ENCODE results near the gene NCKAP5.
"Not testable (repeated sequence)": the region's sequence is repeated elsewhere in the genome, so short reads cannot be mapped to it uniquely, and the experiment has no call there.

Gene NCKAP5

DNA sequence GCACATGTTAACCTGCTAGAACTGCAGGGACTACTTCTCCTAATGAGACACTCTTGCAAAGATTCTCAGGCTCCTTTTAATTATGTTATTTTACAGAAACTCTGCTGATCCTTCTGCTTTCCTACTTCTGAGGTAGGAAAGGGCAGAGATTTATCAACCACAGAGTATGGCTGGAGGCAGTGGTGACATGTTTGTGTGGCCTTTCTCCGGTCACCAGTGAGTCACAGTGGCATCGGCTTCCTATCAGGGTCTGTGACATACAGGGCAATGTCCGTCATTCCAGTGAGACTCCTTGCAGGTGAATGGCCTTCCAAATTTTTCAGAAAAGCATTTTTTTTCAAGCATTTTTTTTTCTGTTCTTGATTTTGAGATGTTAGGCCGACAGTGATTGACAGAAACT is 717.6 kb downstream of the NCKAP5 start:
- no peak for DNase-seq

DNA sequence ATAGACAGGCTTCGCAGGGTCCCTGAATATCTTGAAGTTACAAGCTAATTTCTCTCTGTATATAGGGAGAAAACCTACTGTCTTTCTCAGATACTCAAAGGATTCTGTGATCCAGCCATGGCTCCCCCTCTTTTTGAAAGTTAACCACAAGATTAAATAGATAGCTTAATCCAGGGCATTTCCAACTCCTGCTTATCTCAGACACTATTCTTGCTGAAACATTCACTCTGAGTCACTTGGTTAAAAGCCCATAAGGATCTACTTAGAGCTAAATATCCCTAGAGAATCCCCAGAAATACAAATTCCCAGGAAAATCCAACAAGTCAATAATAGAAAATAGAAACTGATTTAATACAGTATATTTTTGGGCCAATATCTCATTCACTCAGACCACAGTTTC is 719.1 kb downstream of the NCKAP5 start:
- DNase-seq, result no peak

DNA sequence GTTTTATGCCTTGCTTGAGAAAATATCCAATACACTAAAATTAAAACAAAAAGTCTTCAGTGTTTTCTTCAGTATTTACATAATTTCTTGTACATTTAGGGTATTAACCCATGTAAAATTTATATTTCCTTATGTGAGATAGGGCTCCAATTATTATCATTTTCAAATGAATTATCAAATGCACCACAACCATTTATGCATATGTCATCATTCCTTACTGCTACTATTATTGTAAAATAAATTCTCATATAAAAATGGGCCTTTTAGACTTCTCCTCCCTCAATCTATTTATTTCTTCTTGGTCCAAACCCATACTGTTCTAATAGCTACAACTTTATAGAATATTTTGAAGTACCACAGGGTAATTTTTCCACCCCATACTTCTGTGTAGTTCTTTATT is 722.9 kb downstream of the NCKAP5 start:
- no peak for DNase-seq

DNA sequence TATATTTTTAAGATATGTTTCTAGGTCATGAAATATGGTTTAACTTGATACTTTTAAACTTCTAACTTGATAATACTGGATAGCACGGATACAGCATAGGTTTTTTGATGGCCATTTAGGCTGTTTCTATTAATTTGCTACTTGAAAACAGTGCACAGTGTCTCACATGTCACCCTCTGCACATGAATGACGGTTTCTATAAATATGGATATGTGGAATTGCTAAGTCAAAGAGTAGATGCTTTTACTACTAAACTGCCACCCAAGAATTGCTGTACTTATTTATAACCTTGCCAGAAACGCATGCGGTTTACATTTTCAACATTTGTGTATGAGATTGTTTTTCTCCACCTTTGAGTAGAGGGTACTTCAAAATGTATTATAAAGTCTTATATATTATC is 723.7 kb downstream of the NCKAP5 start:
- no peak for DNase-seq

DNA sequence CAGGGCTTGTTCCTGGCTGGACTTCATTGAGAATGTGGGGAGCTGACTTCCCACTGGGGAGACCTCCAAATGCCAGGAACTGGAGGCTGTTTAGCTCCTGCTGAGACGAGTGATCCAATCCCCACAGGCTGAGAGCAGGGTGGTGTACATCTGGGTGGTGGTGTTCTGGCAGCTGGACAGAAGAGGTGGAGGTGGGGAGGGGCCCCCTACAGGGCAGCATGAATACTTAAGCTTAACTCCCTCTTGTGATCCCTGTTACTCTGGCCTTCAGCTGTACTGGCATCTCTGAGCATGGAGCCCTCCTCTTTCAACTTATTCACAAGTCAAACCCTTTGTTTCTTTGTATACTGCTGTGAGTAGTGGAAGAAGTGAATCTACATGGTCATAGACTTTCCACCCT is 730.5 kb downstream of the NCKAP5 start:
- DNase-seq, result no peak

DNA sequence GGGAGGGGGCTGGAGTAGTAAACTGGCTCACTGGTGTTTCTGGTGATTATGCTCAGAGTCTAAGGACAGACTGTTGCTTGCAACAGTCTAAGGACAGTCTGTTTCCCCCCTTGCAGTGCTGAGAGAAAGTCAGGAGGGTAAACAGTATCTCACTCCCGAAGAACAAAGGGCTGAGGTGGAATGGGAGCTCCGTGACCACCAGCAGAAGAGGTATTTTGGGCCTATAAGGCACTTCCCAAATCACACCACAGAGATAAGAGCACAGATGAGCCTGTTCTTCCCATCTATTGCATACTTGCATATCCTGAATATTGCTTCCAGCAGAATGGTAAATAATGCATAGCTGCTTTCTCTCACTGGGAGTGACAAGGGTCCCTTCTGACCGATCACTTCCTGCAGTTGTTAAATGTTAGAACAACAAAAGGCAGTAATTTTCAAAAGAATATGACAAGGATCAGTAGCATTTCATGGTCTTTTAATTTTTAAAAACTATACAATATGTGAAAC is 737.9 kb downstream of the NCKAP5 start:
- DNase-seq, result no peak

DNA sequence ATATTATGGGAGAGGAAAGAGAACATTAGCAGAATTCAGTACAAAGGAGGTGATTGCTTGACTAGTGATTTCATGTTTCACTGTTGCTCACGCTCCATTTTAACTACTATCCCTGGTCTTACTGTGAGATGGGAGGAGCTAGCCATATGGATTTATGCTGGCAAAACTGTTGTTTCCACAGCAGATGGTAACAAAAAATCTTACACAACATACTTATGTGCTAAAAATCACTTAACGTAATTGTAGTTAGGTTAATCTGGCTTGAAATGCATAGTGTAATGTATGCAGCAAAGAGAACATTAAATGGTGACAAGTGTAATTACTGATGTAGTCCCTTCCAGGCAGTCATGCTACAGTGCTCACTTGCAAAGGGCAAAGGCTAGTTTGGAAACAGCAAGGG is 742.7 kb downstream of the NCKAP5 start:
- no peak for DNase-seq

DNA sequence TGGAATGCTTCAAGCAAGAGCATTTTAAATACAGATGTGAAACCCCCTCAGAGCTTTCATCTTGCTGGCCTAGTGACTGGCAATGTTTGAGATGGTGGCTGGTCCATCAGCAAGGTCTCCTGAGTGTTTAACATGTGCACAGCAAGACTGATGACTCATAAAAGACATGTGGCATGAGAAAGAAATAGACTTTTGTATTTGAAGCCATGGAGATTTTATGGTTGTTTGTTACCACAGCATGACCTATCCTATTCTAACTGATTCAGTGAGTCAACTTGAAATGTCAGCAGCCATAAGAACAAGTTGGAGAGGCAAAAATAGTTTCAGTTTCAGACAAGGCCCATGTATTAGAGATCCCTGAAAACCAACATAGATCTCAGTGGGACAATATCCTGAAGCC is 743.5 kb downstream of the NCKAP5 start:
- no peak for DNase-seq

DNA sequence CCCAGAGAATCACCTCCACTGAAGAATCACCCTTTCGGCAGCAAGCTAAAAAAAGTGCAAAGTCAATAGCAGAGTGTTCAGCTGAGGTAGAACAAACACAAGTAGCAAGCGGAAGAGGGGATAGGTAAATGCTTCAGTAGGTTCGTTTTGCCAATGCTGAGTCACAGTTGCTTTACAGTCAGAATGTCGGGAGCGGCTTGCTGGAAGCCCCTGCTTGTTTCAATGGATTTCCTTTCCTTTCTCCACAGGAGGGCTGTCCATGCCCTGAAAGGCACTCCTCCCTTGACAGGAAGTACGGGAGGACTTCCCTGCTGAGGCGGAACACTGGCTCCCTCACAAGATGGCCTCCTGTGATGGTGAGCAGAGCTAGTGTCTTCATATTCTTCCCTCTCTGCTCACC is 752.0 kb downstream of the NCKAP5 start:
- DNase-seq, result no peak

DNA sequence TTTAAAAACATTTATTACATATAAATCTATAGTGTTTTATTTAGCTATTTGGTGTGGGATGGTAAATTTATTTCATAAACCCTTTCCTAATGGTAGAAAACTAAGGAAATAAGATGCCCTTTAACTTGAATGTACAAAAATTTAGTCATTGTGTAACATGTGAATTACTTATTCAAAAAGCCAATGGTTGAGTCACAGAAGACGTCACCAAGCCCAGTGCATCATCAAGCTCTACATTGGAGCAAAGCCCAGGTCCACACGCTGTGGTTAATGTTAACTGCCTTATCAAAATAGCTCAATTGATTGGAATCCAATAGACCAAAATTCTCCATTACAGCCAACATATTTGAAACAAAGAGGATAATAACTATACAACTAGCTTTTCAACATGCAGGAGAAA is 752.7 kb downstream of the NCKAP5 start:
- DNase-seq, result no peak

DNA sequence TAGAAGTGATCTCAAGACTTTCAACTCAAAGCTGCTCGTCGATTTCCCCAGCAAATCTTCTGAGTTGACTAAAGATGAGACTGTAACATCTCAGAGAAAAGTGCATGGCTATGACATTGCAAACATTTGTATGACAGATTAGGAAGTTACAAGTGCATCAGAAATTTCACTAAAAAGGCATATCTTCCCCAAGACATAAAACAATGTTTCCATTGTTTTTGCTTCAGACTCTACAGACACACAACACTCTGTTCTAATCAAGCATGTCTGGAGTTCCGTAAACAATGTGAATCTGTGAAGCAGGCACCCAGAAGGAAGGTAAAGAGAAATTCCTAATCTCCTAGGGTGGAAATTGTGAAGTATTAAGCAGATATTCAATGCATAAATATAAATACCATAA is 753.6 kb downstream of the NCKAP5 start:
- no peak for DNase-seq

DNA sequence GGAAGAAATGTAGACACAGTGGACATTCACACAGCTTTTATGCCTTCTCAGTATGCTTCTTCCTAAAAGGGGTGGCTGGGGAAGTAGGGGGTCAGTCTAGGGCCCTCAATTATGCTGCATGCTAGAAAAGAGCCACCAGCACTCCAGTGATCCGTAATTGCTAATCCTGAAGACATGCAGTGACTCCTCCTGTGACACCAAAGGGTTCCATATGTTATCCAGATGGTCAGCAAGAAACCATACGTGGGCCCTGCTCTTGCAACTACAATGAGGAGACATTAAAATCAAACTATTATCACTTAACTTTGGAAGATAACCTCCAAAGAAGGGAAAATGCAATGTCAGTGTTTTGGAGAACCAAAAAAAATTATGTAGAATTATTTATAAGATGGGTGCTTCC is 754.8 kb downstream of the NCKAP5 start:
- no peak for DNase-seq

DNA sequence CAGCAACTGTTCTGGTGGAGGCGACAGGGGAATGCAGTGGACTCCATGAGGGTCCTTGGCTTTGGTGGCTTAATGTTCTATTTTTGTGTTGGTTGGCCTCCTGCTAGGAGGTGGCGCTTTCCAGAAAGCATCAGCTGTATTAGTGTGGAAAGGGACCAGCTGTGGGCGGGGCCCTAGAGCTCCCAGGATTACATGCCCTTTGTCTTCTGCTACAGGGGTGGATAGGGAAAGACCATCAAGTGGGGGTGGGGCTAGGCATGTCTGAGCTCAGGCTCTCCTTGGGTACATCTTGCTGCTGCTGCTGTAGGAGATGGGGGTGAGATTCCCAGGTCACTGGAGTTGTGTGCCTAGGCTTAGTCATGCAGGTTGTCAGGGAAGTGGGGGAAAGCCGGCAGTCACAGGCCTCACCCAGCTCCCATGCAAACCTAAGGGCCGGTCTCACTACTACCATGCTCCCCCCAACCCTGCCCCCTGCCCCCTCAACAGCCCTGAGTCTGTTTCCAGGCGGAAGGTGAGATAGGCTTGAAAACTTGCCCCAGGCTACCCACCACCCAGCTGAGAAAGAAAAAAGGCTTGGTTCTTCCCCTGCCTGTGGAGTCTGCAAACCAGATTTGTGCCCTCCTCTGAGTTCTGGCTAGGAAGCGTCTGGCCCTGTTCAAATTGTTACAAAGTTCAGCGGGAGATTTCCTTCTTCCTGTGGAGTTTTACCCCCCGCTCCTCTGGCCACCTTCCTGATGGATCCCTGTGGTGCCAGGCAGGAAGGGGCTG is 756.9 kb downstream of the NCKAP5 start:
- no peak for DNase-seq

DNA sequence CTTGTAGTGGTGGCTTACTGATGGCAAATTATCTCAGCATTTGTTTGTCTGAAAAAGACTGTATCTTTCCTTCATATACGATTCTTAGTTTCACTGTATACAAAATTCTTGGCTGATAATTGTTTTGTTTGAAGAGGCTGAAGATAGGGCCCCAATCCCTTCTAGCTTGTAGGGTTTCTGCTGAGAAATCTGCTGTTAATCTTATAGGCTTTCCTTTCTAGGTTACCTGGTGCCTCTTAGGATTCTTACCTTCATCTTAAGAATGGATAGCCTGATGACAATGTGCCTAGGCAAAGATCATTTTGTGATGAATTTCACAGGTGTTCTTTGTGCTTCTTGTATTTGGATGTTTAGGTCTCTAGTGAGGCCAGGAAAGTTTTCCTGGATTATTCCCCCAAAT is 758.3 kb downstream of the NCKAP5 start:
- DNase-seq, result not testable (repeated sequence)

DNA sequence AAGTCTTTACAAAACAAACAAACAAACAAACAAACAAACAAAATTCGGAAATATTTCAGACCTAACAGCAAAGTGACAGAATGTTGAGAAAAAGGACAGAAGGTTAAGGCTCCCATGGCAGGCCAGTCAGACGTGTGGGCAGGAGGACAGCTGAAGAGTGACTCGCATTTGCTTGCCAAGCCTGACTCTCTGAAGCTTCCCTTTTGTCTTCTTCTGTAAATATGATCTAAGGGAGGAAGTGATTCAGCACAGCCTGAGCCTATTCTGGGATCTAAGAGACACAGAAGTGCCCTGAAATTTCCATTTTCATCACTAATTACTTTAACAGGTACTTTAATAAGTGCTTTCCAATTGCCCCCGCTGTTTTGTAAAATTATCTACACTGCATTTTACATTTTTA is 764.2 kb downstream of the NCKAP5 start:
- DNase-seq, result no peak

DNA sequence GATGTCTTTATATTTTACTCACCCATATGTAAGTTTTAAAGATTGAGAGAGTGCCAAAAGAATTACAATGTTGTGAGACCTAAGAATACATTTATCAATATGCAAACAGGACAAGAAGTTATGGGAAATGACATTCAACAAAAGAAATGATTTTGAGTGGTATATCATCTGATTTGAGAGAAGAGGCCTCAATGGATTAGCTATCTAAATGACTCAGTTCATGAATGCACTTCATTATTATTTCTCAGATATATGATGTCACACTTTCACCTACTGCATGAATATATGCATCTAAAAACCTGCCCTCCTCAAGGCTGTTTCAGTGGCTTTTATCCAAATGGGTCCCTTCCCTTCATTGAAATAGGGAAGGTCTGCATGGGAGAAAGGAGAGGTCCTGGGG is 769.9 kb downstream of the NCKAP5 start:
- no peak for DNase-seq

DNA sequence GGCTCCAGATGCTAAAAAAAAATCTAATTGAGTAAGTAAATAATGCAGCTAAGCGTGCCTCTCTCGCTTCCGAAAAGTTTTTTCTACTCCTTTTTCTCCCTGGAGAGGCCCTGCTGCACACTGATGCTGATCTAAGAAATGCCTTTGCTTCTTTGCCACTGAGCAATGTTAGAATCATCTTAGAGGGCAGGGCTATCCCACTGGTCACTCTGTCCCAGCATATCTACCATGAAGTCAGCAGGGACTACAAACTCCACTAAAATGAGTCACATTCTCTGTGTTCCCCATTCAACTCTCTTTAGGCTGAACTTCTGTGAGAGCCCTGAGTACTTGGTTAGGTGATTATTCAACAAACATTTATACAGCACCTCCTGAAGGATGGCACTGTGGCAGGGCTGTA is 770.7 kb downstream of the NCKAP5 start:
- DNase-seq, result no peak

DNA sequence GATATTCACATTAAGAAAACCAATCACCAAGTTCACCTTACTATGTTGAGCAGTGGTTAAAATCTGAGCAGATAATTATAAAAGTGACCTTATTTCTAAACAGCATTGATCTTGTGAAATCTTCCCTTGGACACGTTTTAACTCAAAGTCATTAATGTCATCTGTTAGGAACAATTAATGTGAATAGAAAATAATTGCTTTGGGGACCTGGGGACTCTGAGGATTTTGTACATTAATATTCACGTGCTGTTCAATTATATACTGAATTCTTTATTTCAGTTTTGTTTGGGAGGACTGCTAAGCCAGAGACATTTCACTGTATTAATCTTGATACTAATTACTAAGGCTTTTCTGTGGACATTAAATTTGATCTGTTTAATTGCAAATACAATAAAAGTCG is 771.2 kb downstream of the NCKAP5 start:
- DNase-seq, result no peak

DNA sequence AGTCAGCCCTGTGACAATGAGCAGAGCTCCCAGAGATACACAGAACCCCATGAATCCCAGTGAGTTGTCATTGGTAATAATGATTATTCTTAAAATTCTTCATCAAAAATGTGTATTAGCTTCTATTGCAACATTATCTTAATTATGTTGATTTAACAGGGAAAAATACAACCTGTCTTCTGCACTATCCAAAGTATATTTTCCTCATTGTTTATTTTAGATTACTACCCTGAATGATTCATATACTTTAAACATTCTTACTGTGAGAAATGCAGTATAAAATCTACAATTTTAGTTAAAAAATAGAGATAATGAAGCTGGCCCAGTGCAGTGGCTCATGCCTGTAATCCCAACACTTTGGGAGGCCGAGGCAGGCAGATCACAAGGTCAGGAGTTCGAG is 773.0 kb downstream of the NCKAP5 start:
- no peak for DNase-seq

DNA sequence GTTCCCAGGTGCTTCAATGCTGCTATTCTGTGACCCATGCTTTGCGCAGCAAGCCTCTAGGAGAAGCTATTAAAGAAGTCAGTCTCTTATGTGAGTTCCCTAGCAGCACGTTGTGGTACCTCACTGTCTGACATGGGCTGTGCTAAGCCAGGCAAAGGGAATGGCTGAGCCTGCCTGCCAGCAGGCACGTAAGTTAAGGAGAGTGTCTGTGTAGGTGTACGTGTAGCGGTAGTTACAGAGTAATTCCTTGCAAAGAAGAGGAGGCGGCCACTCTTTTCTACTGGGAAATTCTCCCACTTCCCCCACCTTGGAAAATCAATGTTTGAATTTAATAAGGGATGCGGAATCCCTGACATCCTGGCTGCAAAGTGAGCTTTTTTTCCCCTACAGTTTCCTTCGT is 774.7 kb downstream of the NCKAP5 start:
- no peak for DNase-seq

DNA sequence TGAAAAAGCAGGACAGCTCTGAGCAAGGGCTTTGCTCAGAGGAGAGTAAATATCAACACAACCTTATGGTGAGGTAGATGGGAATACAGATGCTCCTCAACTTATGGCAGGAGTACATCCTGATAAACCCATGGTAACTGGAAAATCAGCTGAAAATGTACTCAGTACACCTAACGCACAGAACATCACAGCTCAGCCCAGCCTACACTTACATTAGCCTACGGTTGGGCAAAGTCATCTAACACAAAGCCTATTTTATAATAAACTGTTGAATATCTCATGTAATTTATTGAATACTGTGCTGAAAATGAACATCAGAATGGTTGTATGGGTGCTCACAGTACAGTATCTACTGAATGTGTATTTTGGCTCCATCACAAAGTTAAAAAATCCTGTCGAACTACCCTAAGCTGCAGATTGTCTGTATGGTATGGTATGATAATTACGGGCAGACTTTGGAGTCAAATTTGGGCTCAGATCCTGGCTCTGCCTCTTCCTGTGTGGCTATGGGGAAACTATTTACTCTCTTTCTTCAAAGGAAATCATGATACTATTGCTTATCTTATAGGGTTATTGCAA is 778.0 kb downstream of the NCKAP5 start:
- DNase-seq, result no peak

DNA sequence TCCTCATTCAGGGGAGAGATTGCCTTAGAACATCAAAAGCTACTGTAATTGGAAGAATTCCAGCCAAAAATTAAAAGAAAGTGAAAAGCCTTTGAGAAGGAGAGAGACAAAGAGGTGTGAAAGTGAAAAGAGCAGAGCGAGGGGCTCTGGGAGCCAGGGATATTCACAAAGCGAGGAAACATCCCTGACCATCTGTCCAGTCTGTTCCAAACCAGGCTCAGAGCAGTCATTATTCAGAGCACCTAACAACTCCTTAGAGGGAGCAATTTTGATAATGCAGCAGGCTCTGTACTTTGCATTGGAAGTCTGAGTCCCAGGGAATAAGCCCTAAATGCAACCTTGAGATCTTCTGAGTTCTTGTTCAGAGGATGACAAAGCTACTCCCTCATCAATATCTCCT is 779.2 kb downstream of the NCKAP5 start:
- DNase-seq, result no peak

DNA sequence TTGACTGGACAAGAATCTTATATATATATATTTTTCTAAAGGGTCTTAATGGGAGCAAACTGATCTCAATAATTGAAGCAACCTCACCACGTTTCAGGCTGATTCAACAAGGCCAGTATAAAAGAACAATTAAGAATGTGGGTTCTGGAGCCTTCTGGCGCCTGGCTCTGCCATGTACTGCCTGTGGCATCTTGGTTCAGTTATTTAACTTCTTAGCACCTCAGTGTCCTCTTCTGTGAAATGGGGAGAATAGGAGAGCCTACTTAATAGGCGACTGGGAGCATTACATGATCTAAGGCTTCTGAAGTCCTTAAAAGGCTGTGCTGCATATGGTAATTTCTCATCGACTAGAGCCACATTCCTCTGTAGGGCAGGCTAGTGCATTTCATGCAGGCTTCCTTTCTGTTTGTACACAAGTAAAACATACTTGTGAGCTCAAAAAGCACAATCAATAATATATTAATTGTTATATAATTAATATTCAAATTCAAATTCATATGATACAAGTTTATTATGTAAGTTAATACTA is 779.9 kb downstream of the NCKAP5 start:
- no peak for DNase-seq

DNA sequence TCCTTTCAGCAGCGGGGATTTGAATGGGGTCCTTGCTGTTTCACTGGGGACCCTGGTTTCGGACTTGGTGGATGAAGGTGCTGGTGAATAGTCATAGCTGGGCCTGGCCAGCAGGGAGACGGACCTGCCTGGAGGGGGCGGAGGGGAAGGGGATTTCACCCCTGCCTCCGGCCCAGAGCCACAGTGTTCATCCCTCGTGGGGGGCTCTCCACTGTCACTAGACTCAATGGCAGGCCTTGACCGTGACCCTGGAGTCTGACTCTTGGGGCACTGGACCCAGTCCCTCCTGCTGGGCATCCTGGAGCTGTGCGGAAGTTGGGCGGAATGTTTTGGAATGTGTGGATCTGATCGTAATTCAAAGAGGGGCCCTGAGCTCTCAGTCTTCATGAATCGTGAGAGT is 784.4 kb downstream of the NCKAP5 start:
- DNase-seq, result no peak
